Activated T-helper 1 cell treated with anti-CD3 and anti-CD28 coated beads, Interleukin-12 subunit alpha, Interleukin-12 subunit beta, Interleukin-2, Interleukin-4 antibody, amounts not matched to agents 30 ng/mL and 10 ng/mL and 1 ng/mL, durations not matched to agents 14 hours and 24 hours and 36 hours (primary cell): ENCODE data around the gene SECISBP2. TPM values are rescaled to one million over a fixed set of nuclear protein-coding genes. Genes with fewer than 3 reads are reported as not detected.

Experiments
- DNase-seq: peaks from one replicate; pipeline ENCODE4 v3.0.0; 2021; ENCODE audit warnings: low spot score
- H3K27ac Mint-ChIP-seq: one replicate; pipeline ENCODE4 v1.8.0; 2021; ENCODE audit warnings: mild to moderate bottlenecking, mixed read lengths
- H3K27me3 Mint-ChIP-seq: one replicate; pipeline ENCODE4 v1.8.0; 2022; ENCODE audit warnings: mild to moderate bottlenecking, moderate library complexity, mixed read lengths; ENCODE audit not compliant: insufficient read depth
- H3K36me3 Mint-ChIP-seq: one replicate; pipeline ENCODE4 v1.8.0; 2021; ENCODE audit warnings: low read depth, mixed read lengths
- H3K4me1 Mint-ChIP-seq: one replicate; pipeline ENCODE4 v1.8.0; 2021; ENCODE audit warnings: low read depth, mixed read lengths
- H3K4me3 Mint-ChIP-seq: one replicate; pipeline ENCODE4 v1.8.0; 2021; ENCODE audit warnings: mild to moderate bottlenecking, moderate library complexity, mixed read lengths
- H3K9me3 Mint-ChIP-seq: one replicate; pipeline ENCODE4 v1.8.0; 2021; ENCODE audit warnings: mixed read lengths
- intact Hi-C: fragments of 100-400 bp; cut with micrococcal nuclease; formaldehyde crosslinking; loops from one replicate; pipeline ENCODE4 v1.15.1; 2024
- total RNA-seq: library from RNA; stranded (reverse); gene quantifications from 2 replicates; pipeline ENCODE4 v1.2.3, GENCODE V29; 2022

Gene SECISBP2
- total RNA-seq, 1 donor from 2014 or later: 49.4 TPM

GRCh38 chr9:89375191-89375760, 57.0 kb downstream of the SECISBP2 start:
- H3K27me3 Mint-ChIP-seq: no peaks in the 10 kb centered on the region
- peak; percentile 29 for DNase-seq
- peaks cover 42% of the 10 kb centered on the region for H3K36me3 Mint-ChIP-seq
- H3K4me1 Mint-ChIP-seq: peaks cover 47% of the 10 kb centered on the region
- peak overlapping the region; percentile 88 for H3K27ac Mint-ChIP-seq
- H3K4me3 Mint-ChIP-seq: no peak overlapping the region
- intact Hi-C loops: loop anchor here (2.0 kb wide), 2 partner anchors 34 to 56 kb away; partner anchors contain the start of gene SECISBP2
- H3K9me3 Mint-ChIP-seq: no peaks in the 10 kb centered on the region

GRCh38 chr9:89376286-89376685, 58.0 kb downstream of the SECISBP2 start:
- Mint-ChIP-seq H3K27ac (peak overlapping the region; percentile 88), H3K4me1 (peaks cover 47% of the 10 kb centered on the region), H3K27me3 (no peaks in the 10 kb centered on the region), H3K9me3 (no peaks in the 10 kb centered on the region), H3K36me3 (peaks cover 52% of the 10 kb centered on the region), H3K4me3 (no peak overlapping the region)
- intact Hi-C loops: no loop called here
- no peak for DNase-seq

- H3K36me3 Mint-ChIP-seq: peaks cover 57% of the 10 kb centered on the region
- DNase-seq: no peak
- peaks cover 52% of the 10 kb centered on the region for H3K4me1 Mint-ChIP-seq
Observed at GRCh38 chr9:89376741-89377351, 58.5 kb downstream of the SECISBP2 start.

GRCh38 chr9:89377411-89377810, 59.1 kb downstream of the SECISBP2 start:
- H3K4me1 Mint-ChIP-seq: peaks cover 57% of the 10 kb centered on the region
- intact Hi-C loops: no loop called here
- H3K9me3 Mint-ChIP-seq: no peaks in the 10 kb centered on the region
- no peak overlapping the region for H3K4me3 Mint-ChIP-seq
- H3K27me3 Mint-ChIP-seq: no peaks in the 10 kb centered on the region
- no peak for DNase-seq
- H3K27ac Mint-ChIP-seq: peak overlapping the region; percentile 68
- peaks cover 60% of the 10 kb centered on the region for H3K36me3 Mint-ChIP-seq

More at GRCh38 chr9:89376741-89377351, 58.5 kb downstream of the SECISBP2 start:
- H3K9me3 Mint-ChIP-seq: no peaks in the 10 kb centered on the region
- intact Hi-C loops: no loop called here
- H3K27ac Mint-ChIP-seq: peak overlapping the region; percentile 68
- H3K4me3 Mint-ChIP-seq: no peak overlapping the region
- no peaks in the 10 kb centered on the region for H3K27me3 Mint-ChIP-seq

- Mint-ChIP-seq H3K9me3 (no peaks in the 10 kb centered on the region), H3K4me1 (peaks cover 66% of the 10 kb centered on the region), H3K27ac (peak overlapping the region; percentile 64), H3K4me3 (no peak overlapping the region), H3K27me3 (no peaks in the 10 kb centered on the region), H3K36me3 (peaks cover 69% of the 10 kb centered on the region)
- intact Hi-C loops: no loop called here
- no peak for DNase-seq
Observed at GRCh38 chr9:89378541-89378940, 60.2 kb downstream of the SECISBP2 start.

- H3K9me3 Mint-ChIP-seq: no peaks in the 10 kb centered on the region
- H3K4me1 Mint-ChIP-seq: peaks cover 69% of the 10 kb centered on the region
- H3K27ac Mint-ChIP-seq: peak overlapping the region; percentile 64
- intact Hi-C loops: no loop called here
- H3K4me3 Mint-ChIP-seq: no peak overlapping the region
- DNase-seq: no peak
- H3K36me3 Mint-ChIP-seq: peaks cover 73% of the 10 kb centered on the region
- H3K27me3 Mint-ChIP-seq: no peaks in the 10 kb centered on the region
Observed at GRCh38 chr9:89379031-89379430, 60.7 kb downstream of the SECISBP2 start.

GRCh38 chr9:89379508-89380115, 61.3 kb downstream of the SECISBP2 start:
- H3K9me3 Mint-ChIP-seq: no peaks in the 10 kb centered on the region
- H3K4me1 Mint-ChIP-seq: peaks cover 67% of the 10 kb centered on the region
- H3K27me3 Mint-ChIP-seq: no peaks in the 10 kb centered on the region
- DNase-seq: no peak
- intact Hi-C loops: no loop called here
- peaks cover 79% of the 10 kb centered on the region for H3K36me3 Mint-ChIP-seq
- peak overlapping the region; percentile 64 for H3K27ac Mint-ChIP-seq
- H3K4me3 Mint-ChIP-seq: no peak overlapping the region

GRCh38 chr9:89380437-89381307, 62.4 kb downstream of the SECISBP2 start:
- H3K36me3 Mint-ChIP-seq: peaks cover 81% of the 10 kb centered on the region
- H3K9me3 Mint-ChIP-seq: no peaks in the 10 kb centered on the region
- intact Hi-C loops: no loop called here
- DNase-seq: no peak
- H3K27me3 Mint-ChIP-seq: no peaks in the 10 kb centered on the region
- H3K4me1 Mint-ChIP-seq: peaks cover 63% of the 10 kb centered on the region
- H3K4me3 Mint-ChIP-seq: no peak overlapping the region
- H3K27ac Mint-ChIP-seq: peak overlapping the region; percentile 65

- H3K27me3 Mint-ChIP-seq: peaks cover 2% of the 10 kb centered on the region
- no peak overlapping the region for H3K4me3 Mint-ChIP-seq
- intact Hi-C loops: no loop called here
- H3K9me3 Mint-ChIP-seq: no peaks in the 10 kb centered on the region
- DNase-seq: no peak
- peaks cover 61% of the 10 kb centered on the region for H3K4me1 Mint-ChIP-seq
- H3K36me3 Mint-ChIP-seq: peaks cover 81% of the 10 kb centered on the region
- peak overlapping the region; percentile 74 for H3K27ac Mint-ChIP-seq
Observed at GRCh38 chr9:89381308-89381609, 63.0 kb downstream of the SECISBP2 start.

- DNase-seq: no peak
- intact Hi-C loops: no loop called here
- Mint-ChIP-seq H3K36me3 (peaks cover 81% of the 10 kb centered on the region), H3K4me1 (peaks cover 54% of the 10 kb centered on the region), H3K27ac (peak overlapping the region; percentile 78), H3K9me3 (no peaks in the 10 kb centered on the region), H3K27me3 (peaks cover 2% of the 10 kb centered on the region), H3K4me3 (no peak overlapping the region)
Observed at GRCh38 chr9:89382026-89382986, 64.0 kb downstream of the SECISBP2 start.

- Mint-ChIP-seq H3K9me3 (no peaks in the 10 kb centered on the region), H3K4me3 (no peak overlapping the region), H3K36me3 (peaks cover 81% of the 10 kb centered on the region)
Observed at GRCh38 chr9:89383030-89383720, 64.9 kb downstream of the SECISBP2 start.

More at GRCh38 chr9:89383030-89383720, 64.9 kb downstream of the SECISBP2 start:
- Mint-ChIP-seq H3K27me3 (peaks cover 2% of the 10 kb centered on the region), H3K4me1 (peaks cover 45% of the 10 kb centered on the region), H3K27ac (peak overlapping the region; percentile 78)
- no peak for DNase-seq
- intact Hi-C loops: no loop called here
